ENCODE measurements around the gene SATB2.

Gene SATB2

DNA sequence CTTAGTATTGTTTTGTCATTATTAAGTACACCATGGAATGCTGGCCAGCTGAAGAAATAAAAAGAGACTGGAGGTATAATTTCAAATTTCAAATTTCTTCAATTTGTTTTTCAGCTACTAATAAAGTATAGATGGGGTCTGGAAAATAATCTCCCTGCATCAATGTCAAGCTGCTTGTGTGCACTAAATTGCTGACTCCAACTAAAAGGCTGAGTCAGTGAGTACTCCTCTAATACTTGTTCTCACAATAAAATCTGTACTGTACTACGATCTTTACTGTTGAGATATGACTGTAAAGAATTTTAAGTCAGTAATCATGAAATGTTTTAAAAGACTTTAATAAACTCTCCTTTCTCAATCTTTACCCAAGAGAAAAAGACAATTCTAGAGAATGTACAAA is 131.9 kb downstream of the SATB2 start:
- no peak overlapping the region for H3K4me3 Mint-ChIP-seq
- H3K27me3 Mint-ChIP-seq, result peaks cover 1% of the 10 kb centered on the region
- H3K27ac Mint-ChIP-seq, result no peak overlapping the region
- no peaks in the 10 kb centered on the region for H3K4me1 Mint-ChIP-seq
- DNase-seq (ENCODE audit: low spot score in 2 of 2), result no peak
- no peaks in the 10 kb centered on the region for H3K36me3 Mint-ChIP-seq
- ATAC-seq (ENCODE audit: low read depth), result no peak
- no peaks in the 10 kb centered on the region for H3K9me3 Mint-ChIP-seq

DNA sequence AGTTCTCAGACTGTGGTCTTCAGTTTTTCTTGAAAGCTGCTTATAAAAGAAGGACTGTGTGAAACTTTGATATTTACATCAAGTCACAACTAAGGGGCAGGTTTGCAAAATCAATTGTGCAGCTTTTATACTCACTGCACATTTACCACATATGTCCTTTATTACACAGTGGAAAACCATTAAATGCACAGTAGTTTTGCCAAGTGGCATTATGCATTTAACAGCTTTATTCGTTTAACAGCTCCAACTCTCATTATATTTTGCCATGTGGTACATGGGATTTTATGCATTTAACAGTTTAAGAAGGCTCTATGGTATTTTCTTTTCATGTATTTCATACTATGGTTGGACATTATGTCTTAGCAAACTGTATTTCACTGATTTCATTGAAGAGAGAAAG is 135.6 kb downstream of the SATB2 start:
- H3K27ac Mint-ChIP-seq, result no peak overlapping the region

DNA sequence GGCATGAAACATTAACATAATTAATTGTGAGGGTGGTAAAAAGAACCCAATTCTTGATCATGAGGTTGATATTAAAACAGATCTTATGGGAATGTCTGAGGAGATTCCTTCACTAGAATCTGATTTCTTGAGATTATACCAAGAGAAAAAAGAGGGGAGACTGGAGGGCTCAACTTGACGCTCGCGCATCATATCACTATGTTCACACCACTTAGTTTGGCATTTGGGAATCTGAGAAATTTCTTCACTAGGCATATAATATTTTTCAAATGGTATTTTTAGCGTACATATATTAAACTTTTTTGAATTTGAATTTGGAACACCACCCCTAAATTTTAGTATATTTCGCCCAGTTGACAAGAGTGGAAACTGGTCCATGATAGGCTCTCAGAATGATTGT is 140.1 kb downstream of the SATB2 start:
- no peaks in the 10 kb centered on the region for H3K27me3 Mint-ChIP-seq
- H3K9me3 Mint-ChIP-seq, result peaks cover 1% of the 10 kb centered on the region
- no peaks in the 10 kb centered on the region for H3K4me1 Mint-ChIP-seq
- ATAC-seq (ENCODE audit: low read depth) (no peak), DNase-seq (ENCODE audit: low spot score in 2 of 2) (no peak)
- no peak overlapping the region for H3K4me3 Mint-ChIP-seq
- no peaks in the 10 kb centered on the region for H3K36me3 Mint-ChIP-seq
- H3K27ac Mint-ChIP-seq, result no peak overlapping the region

More for the DNA sequence above, 135.6 kb downstream of the SATB2 start:
- Mint-ChIP-seq H3K4me1 (no peaks in the 10 kb centered on the region), H3K4me3 (no peak overlapping the region), H3K9me3 (no peaks in the 10 kb centered on the region), H3K27me3 (no peaks in the 10 kb centered on the region), H3K36me3 (no peaks in the 10 kb centered on the region)
- DNase-seq (ENCODE audit: low spot score in 2 of 2) (no peak), ATAC-seq (ENCODE audit: low read depth) (no peak)

DNA sequence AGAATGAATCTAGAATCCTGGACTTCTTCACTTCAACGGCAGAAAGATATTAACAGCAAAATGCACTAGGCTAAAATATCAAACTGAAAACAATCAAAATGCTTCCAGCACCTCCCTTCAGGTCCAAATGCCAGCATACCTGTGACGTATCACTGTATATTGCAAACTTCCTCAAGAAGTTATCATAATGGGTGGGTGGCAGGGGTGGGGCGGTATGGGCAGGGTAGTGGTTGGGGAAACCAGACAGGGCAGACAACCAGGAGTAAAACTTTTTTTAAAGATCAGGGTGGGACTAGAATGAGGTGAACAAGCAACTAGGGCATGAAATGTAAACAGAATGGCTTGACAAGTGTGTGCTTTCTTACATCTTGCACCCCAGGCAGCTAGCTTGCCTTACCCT is 140.9 kb downstream of the SATB2 start:
- ATAC-seq (ENCODE audit: low read depth) (no peak), DNase-seq (ENCODE audit: low spot score in 2 of 2) (no peak)
- Mint-ChIP-seq H3K4me3 (no peak overlapping the region), H3K36me3 (no peaks in the 10 kb centered on the region), H3K27me3 (no peaks in the 10 kb centered on the region), H3K4me1 (no peaks in the 10 kb centered on the region), H3K9me3 (peaks cover 2% of the 10 kb centered on the region), H3K27ac (no peak overlapping the region)

DNA sequence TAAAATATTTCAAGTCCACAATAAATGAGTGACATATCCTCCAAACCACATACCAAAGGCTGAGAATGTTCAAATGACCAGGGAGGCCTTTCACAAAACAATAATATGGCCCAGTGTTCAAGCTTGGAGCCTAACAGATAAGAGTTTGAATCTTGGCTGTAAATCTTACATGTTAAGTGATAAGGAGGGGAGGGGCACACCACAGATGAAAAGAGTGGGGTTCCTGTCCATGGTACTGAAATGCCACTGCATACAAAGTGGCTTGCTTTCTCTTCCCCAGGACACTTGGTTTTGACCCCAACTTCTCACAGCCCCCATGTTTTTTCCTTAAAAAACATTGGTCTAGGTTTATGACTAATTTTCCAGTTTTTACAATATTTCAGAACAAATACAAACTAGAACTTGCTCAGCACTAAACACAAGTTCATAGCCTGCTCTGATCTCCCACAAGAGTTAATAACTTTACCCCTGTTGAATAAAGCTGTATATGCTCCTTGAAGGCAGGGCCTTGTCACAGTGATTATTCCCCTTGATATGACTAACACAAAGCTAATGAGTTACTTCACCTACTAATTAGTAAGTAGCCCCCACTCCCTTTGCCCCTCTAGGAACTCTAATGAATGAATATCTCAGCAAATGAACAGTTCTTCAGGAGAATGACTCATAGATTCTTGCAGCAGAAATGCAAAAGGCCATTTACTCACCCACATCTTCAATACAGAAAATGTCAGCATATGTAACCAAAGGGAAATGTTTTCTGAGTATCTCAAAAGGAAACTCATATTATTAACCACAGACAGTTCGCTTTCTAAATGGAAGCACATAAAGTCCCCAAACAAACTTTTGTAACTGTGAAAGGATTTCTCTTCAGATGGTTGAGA is 142.2 kb downstream of the SATB2 start:
- H3K27me3 Mint-ChIP-seq, result no peaks in the 10 kb centered on the region
- H3K27ac Mint-ChIP-seq, result no peak overlapping the region
- H3K36me3 Mint-ChIP-seq, result no peaks in the 10 kb centered on the region
- ATAC-seq (ENCODE audit: low read depth) (no peak), DNase-seq (ENCODE audit: low spot score in 2 of 2) (no peak)
- H3K4me1 Mint-ChIP-seq, result no peaks in the 10 kb centered on the region
- peaks cover 2% of the 10 kb centered on the region for H3K9me3 Mint-ChIP-seq
- no peak overlapping the region for H3K4me3 Mint-ChIP-seq

DNA sequence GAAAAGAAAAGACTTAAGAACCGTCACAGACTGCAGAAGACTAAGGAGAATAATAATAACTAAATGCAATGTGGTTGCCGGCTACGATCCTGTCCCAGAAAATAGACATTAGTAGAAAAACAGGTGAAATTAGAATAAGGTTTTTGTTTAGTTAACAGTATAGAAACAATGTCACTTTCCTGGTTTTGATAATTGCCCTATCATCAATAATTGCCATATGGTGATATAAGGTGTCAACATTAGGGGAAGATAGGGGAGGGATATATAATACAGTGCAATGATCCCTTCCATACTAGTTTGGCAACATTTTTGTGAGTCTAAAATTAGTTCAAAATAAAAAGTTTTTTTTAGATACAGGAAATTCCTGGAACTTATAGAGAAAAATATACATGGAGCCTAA is 144.8 kb downstream of the SATB2 start:
- Mint-ChIP-seq H3K9me3 (peaks cover 2% of the 10 kb centered on the region), H3K4me3 (no peak overlapping the region), H3K27me3 (no peaks in the 10 kb centered on the region), H3K27ac (no peak overlapping the region), H3K4me1 (no peaks in the 10 kb centered on the region), H3K36me3 (no peaks in the 10 kb centered on the region)
- no peak for ATAC-seq (ENCODE audit: low read depth)
- DNase-seq (ENCODE audit: low spot score in 2 of 2), result no peak

DNA sequence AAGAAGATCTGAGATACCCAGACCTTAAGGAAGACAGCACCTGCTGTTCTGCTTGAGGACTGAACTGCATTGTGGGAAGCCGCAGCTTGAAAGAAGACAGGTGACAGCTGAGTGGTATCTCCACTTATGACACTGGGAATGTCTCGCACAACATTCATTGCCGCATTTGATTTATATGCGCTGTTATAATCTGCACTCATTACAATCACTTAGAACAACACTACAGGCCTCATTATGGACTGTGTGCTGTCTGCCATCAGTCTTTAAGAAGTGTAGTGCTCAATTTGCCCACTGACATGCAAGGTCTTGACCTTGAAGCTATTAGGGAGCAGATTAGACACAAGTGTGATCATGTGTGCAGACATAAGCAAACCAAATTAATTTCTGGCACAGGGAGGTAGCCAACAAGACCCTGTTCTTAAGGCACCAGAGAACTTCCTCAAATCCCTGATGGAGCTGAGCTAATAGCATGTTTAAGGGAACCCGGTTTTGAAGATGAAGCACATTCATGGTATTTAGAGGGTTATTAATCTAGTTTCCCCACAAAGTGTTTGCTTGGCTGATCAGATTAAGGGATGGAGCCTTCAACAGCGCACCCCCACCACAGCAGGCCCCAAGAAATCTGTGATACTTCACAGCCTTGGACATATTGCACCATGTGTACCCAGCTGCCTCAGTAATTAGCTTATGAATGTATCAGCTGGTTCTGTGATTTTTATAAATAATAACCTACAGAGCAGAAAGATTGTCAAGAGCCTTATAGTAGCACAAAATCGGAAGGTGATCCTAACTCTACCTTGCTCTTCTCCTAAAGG is 146.8 kb downstream of the SATB2 start:
- H3K9me3 Mint-ChIP-seq, result peaks cover 2% of the 10 kb centered on the region
- H3K27me3 Mint-ChIP-seq, result no peaks in the 10 kb centered on the region
- no peak for DNase-seq (ENCODE audit: low spot score in 2 of 2)
- no peak for ATAC-seq (ENCODE audit: low read depth)
- no peak overlapping the region for H3K4me3 Mint-ChIP-seq
- H3K4me1 Mint-ChIP-seq, result no peaks in the 10 kb centered on the region
- no peaks in the 10 kb centered on the region for H3K36me3 Mint-ChIP-seq
- no peak overlapping the region for H3K27ac Mint-ChIP-seq

DNA sequence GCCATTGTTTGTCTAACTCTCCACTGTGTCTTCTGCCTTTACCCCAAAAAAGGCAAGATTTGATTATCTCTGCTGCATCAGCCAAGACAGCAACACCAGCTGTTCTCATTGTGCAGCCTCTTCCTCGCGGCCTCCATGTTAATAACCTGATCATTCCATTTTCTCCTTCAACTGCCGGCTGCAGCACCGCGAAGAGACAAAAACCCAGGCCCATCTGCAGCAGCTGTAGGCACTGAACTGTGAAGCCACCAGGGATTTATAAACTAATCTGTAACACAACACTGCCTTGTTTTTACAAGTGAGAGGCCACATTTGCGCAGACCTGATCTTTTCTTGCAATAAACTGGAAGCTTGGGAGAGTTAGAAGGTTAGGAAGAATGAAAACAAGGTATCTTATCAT is 147.8 kb downstream of the SATB2 start:
- Mint-ChIP-seq H3K27me3 (no peaks in the 10 kb centered on the region), H3K27ac (no peak overlapping the region), H3K9me3 (peaks cover 2% of the 10 kb centered on the region), H3K4me3 (no peak overlapping the region), H3K4me1 (no peaks in the 10 kb centered on the region), H3K36me3 (no peaks in the 10 kb centered on the region)
- ATAC-seq (ENCODE audit: low read depth) (no peak), DNase-seq (ENCODE audit: low spot score in 2 of 2) (no peak)

DNA sequence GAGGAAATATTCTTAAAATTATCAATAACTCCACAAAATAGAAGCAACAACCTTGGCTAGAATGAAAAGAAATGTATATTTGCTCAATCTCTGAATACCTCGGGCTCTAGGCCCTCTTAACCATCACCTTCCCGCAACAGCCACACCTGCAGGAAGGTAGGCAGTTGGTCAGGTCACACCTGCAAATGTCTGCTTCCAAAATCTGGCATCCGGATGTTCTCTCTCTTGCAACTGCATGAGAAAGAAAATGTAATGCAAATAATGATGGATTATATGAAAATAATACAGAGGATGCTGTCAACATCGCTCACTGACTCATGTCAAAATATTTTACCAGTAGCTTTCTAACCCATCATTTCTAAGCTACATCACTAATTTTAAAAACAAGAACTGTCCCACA is 148.3 kb downstream of the SATB2 start:
- no peak overlapping the region for H3K27ac Mint-ChIP-seq
- H3K4me1 Mint-ChIP-seq, result no peaks in the 10 kb centered on the region
- H3K4me3 Mint-ChIP-seq, result no peak overlapping the region
- no peak for ATAC-seq (ENCODE audit: low read depth)
- no peaks in the 10 kb centered on the region for H3K27me3 Mint-ChIP-seq
- no peak for DNase-seq (ENCODE audit: low spot score in 2 of 2)
- peaks cover 2% of the 10 kb centered on the region for H3K9me3 Mint-ChIP-seq
- H3K36me3 Mint-ChIP-seq, result no peaks in the 10 kb centered on the region

DNA sequence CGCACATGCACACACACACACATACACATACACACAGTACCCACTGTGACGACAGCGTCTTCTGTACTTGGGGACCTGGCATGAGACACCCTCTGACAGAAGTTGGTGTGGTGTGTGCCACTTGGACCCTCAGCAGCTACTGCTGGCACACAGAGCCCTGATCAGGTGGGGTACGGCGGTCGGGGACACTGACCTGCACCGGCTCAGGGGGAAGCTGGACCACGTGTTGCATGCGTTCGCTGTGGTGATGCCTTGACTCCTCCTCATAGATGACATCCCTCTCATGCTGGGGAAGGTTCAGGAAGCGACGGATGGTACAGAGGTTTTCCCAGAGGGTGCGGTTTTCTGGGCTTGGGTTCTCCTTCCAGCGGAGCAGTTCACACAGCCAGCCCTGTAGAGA is 149.2 kb downstream of the SATB2 start:
- Mint-ChIP-seq H3K27ac (no peak overlapping the region), H3K9me3 (peaks cover 2% of the 10 kb centered on the region), H3K36me3 (no peaks in the 10 kb centered on the region), H3K4me1 (no peaks in the 10 kb centered on the region), H3K4me3 (no peak overlapping the region), H3K27me3 (no peaks in the 10 kb centered on the region)
- DNase-seq (ENCODE audit: low spot score in 2 of 2), result no peak
- no peak for ATAC-seq (ENCODE audit: low read depth)

DNA sequence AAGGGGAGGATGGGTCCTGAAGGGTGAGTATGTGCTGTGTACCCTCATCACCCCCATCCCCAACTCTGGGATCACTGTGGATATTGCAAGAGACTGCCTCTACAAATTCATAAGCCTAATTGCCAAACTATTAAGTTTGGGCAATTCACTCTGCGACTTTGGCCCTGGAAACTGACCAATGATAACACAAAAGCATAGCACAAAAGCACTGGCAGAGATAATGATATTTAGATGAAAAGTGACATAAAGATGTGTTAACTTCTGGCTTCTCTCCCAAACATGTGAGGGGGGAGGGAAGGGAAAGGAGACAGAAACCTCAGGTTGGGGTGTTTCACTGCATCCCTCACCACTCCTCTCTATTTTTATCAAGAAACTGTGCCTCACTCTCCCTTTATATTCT is 150.3 kb downstream of the SATB2 start:
- ATAC-seq (ENCODE audit: low read depth), result no peak
- H3K4me3 Mint-ChIP-seq, result no peak overlapping the region
- H3K4me1 Mint-ChIP-seq, result no peaks in the 10 kb centered on the region
- H3K9me3 Mint-ChIP-seq, result no peaks in the 10 kb centered on the region
- no peaks in the 10 kb centered on the region for H3K27me3 Mint-ChIP-seq
- no peak for DNase-seq (ENCODE audit: low spot score in 2 of 2)
- H3K36me3 Mint-ChIP-seq, result no peaks in the 10 kb centered on the region
- H3K27ac Mint-ChIP-seq, result no peak overlapping the region

DNA sequence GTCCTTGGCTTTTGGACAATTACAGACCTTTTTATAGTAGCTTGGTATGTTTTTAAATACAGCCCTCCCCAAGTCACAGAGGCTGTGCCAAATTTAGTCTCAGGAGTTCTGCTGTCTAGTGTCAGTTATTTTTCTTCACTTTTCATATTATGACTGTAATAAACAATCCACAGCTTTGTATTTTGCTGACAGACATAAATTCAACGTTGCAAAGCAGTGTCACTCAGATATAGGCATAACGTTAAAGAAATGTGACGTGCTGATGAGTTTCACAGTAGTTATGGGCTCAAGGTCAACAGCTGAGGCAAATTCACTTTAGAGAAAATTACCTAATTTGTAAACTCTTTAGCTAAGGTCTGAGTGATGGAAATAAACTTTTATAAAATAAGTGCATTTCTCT is 151.6 kb downstream of the SATB2 start:
- no peak for DNase-seq (ENCODE audit: low spot score in 2 of 2)
- Mint-ChIP-seq H3K4me1 (no peaks in the 10 kb centered on the region), H3K4me3 (no peak overlapping the region), H3K36me3 (no peaks in the 10 kb centered on the region), H3K27ac (no peak overlapping the region), H3K27me3 (no peaks in the 10 kb centered on the region), H3K9me3 (no peaks in the 10 kb centered on the region)
- no peak for ATAC-seq (ENCODE audit: low read depth)

DNA sequence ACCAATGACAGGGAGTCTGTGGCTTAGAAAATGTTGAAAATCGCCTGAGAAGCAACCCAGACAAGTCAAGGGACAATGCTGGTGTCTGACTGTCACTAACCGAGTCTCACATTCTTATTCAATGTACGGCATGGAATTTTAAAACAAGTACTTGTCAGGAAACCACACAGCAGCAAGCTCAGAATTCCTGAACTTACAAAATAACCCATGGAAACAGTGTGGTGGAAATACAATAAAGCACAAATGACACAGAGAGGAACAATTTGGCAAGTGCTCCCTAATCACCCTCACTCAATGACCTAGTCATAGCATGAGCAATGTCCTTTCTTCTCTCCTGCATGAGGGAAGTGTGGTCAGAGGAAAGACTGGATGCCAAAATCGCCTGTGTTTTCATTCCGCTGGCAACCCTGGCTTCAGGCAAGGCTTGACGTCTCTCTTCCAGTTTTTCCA is 154.0 kb downstream of the SATB2 start:
- no peaks in the 10 kb centered on the region for H3K36me3 Mint-ChIP-seq
- no peaks in the 10 kb centered on the region for H3K27me3 Mint-ChIP-seq
- no peak overlapping the region for H3K27ac Mint-ChIP-seq
- no peak for ATAC-seq (ENCODE audit: low read depth)
- peaks cover 1% of the 10 kb centered on the region for H3K9me3 Mint-ChIP-seq
- H3K4me1 Mint-ChIP-seq, result no peaks in the 10 kb centered on the region
- no peak for DNase-seq (ENCODE audit: low spot score in 2 of 2)
- H3K4me3 Mint-ChIP-seq, result no peak overlapping the region

DNA sequence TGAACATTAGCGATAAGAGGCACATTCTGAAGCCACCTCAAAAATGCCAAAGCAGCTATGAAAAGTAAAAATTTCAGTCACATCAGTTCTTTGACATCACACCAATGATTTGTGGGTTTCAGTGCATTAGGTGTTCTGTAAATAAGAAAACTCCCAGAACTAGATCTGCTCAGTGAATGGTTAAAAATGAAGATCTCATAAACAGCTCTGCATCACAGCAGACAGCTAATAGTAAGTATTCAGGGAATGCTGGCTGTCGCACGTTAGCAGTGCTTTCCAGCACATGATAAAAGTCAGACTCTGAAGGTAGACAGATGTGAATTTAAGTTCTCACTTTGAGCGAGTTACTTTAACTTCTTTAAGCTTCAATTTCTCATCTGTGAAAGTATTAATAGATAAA is 154.9 kb downstream of the SATB2 start:
- Mint-ChIP-seq H3K36me3 (no peaks in the 10 kb centered on the region), H3K4me1 (no peaks in the 10 kb centered on the region), H3K4me3 (no peak overlapping the region), H3K27ac (no peak overlapping the region), H3K27me3 (no peaks in the 10 kb centered on the region), H3K9me3 (peaks cover 1% of the 10 kb centered on the region)
- ATAC-seq (ENCODE audit: low read depth) (no peak), DNase-seq (ENCODE audit: low spot score in 2 of 2) (no peak)

All from memory B cell (primary cell).